ENCODE measurements around the gene STYXL1.

DNA sequence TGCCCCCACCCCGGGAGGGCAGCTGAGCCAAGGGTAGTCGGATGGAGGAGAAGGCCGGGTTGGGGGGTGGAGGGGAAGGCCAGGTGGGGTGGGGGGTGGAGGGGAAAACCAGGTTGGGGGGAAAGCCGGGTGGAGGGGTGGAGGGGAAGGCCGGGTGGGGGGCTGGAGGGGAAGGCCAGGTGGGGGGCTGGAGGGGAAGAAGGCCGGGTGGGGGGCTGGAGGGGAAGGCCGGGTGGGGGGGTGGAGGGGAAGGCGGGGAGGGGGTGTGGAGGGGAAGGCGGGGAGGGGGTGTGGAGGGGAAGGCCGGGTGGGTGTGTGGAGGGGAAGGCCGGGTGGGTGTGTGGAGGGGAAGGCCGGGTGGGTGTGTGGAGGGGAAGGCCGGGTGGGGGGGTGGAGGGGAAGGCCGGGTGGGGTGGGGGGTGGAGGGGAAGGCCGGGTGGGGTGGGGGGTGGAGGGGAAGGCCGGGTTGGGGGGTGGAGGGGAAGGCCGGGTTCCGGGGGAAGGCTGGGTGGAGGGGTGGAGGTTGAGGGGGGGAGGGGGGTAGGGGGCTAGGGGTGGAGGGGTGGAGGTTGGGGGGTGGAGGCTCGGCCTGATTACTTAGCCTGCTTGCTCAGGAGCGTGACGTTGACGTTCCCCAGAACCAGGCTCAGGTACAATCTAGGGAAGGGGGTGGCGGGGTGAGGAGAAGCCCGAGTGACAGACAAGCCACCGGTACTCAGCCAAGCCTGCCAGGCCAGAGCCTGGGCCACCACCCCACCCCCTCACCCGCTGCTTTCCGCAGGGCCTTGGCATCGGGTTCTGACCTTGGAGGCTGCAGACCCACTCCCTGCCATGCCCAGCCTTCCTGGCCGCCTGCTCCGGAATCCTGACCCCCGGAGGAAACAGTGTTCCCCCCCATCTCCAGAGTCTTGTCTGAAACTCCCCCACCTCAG, 59.0 kb downstream of the STYXL1 start:
- TF ChIP-seq POLR2A (IDR thresholded peaks at IDR 0.05) = no peak
- peak; percentile 35 to 69 (median 58) for TF ChIP-seq POLR2AphosphoS5 (IDR thresholded peaks at IDR 0.05)

Measured in sigmoid colon (tissue), 4 donors.